ENCODE data around the gene KIRREL1. TPM values are rescaled to one million over a fixed set of nuclear protein-coding genes. Genes with fewer than 3 reads are reported as not detected.

The KIRREL1 gene
- total RNA-seq, 1 donor from 2014 or later, result not detected

DNA sequence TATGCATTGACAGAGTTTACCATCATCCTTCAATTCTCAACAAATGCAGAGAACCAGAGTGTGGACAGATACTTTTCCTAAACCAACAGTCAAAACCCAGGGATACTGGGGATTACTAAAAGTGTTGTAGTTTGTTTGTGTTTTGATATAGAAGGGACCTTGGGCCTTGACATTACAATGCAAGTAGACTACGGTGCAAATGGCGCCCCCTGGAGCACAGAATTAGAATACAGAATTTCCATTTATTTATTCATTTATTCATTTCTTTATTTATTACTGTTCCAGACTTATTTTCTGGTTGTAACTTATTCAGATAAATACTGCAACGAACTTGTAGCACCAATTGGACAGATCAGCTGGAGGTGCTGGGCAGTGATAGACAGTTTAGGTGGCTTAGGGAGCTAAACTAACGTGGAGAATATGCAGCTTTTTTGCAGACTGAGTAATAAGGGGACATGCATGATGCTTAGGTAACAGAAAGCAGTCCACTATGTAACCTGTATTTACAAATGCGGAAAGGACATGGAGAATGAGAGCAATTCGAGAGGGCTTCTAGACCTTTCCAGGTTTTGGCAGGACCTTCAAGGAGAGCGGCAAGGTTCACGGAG is 42.6 kb downstream of the KIRREL1 start:
- ChIA-PET POLR2A (no interaction called here), CTCF (interaction anchor here (0.7 to 1.1 kb wide), 5 partner anchors 44 to 672 kb away, joined by 3 to 4 read pairs (median 3); no protein-coding TSS in a partner anchor)
- intact Hi-C loops (cut with micrococcal nuclease), result loop anchor here (1.0 kb wide), 2 partner anchors 44 to 158 kb away; no protein-coding TSS in a partner anchor
- no peaks in the 10 kb centered on the region for H3K4me1 Mint-ChIP-seq
- H3K27ac Mint-ChIP-seq, result no peak overlapping the region
- H3K9me3 Mint-ChIP-seq, result no peaks in the 10 kb centered on the region
- ATAC-seq (ENCODE audit: low read depth), result no peak
- DNase-seq, result no peak
- peaks cover 20% of the 10 kb centered on the region for H3K27me3 Mint-ChIP-seq
- no peak overlapping the region for H3K4me3 Mint-ChIP-seq
- no peaks in the 10 kb centered on the region for H3K36me3 Mint-ChIP-seq (ENCODE audit: low read depth)
- TF ChIP-seq, protein P1, sequence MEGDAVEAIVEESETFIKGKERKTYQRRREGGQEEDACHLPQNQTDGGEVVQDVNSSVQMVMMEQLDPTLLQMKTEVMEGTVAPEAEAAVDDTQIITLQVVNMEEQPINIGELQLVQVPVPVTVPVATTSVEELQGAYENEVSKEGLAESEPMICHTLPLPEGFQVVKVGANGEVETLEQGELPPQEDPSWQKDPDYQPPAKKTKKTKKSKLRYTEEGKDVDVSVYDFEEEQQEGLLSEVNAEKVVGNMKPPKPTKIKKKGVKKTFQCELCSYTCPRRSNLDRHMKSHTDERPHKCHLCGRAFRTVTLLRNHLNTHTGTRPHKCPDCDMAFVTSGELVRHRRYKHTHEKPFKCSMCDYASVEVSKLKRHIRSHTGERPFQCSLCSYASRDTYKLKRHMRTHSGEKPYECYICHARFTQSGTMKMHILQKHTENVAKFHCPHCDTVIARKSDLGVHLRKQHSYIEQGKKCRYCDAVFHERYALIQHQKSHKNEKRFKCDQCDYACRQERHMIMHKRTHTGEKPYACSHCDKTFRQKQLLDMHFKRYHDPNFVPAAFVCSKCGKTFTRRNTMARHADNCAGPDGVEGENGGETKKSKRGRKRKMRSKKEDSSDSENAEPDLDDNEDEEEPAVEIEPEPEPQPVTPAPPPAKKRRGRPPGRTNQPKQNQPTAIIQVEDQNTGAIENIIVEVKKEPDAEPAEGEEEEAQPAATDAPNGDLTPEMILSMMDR (IDR thresholded peaks at IDR 0.05), result no peak

DNA sequence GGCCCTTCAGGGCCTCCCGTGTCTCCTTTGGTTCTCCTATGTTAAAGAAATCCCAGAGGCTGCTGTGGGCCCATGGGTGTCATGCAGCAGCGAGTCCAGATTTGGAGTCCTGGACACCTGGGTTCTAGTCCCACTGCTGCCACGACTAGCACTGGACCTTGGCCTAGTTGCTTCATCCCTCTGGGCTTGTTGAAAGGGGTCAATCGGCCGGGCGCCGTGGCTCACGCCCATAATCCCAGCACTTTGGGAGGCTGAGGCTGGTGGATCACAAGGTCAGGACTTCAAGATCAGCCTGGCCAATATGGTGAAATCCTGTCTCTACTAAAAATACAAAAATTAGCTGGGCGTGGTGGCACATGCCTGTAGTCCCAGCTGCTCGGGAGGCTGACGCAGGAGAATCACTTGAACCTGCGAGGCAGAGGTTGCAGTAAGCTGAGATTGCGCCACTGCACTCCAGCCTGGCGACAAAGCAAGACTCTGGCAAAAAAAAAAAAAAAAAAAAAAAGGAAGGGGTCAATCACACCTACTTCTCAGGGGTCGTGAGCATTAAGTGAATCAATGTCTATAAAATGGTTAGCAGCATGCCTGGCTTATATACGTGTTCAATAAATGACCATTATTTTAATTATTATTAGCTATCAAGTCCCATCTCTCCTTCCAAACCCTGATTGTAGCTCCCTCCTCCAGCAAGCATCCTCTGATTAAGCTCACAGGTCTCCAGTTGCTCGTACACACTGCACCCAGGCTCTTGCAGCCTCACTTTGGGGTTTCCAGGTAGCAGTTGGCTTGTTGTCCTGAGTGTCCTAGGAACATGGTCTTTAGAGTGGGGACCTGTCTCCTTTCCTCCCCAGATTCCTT is 43.8 kb downstream of the KIRREL1 start:
- Mint-ChIP-seq H3K27me3 (peaks cover 22% of the 10 kb centered on the region), H3K9me3 (no peaks in the 10 kb centered on the region), H3K27ac (no peak overlapping the region), H3K4me1 (no peaks in the 10 kb centered on the region), H3K36me3 (ENCODE audit: low read depth) (no peaks in the 10 kb centered on the region), H3K4me3 (no peak overlapping the region)
- intact Hi-C loops (cut with micrococcal nuclease), result no loop called here
- ATAC-seq (ENCODE audit: low read depth) (no peak), DNase-seq (no peak)
- ChIA-PET POLR2A (no interaction called here), CTCF (interaction anchor here (1.1 kb wide), 1 partner anchor 46 kb away, joined by 4 read pairs; no protein-coding TSS in a partner anchor)
- TF ChIP-seq, protein P1 (IDR thresholded peaks at IDR 0.05), result no peak

DNA sequence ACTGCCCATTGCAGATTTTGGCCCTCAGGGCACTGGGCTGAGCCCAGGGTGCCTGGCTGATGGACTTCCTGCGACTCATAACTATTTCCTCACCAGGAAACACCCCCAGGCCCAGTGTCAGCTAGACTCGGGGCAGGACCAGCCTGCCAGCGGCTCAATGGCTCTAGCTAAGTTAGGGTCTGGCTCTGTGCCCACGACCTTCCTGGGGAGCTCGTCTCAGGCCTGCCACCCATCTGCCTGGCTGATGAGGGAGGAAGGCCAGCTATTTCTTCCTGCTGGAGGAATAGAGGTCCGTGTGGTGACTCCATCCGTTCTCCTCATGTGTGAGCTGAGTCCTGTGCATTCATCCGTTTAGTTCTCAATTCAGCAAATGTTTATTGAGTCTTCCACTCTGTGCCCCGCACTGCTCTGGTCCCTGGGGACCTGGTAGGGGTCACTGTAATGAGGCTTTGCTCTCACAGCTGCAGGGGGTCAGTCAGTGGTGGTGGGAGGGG is 44.5 kb downstream of the KIRREL1 start:
- ChIA-PET CTCF (no interaction called here), POLR2A (no interaction called here)
- no peaks in the 10 kb centered on the region for H3K36me3 Mint-ChIP-seq (ENCODE audit: low read depth)
- DNase-seq, result no peak
- peaks cover 22% of the 10 kb centered on the region for H3K27me3 Mint-ChIP-seq
- no peak for ATAC-seq (ENCODE audit: low read depth)
- no peak overlapping the region for H3K27ac Mint-ChIP-seq
- H3K9me3 Mint-ChIP-seq, result no peaks in the 10 kb centered on the region
- no peaks in the 10 kb centered on the region for H3K4me1 Mint-ChIP-seq
- intact Hi-C loops (cut with micrococcal nuclease), result no loop called here
- TF ChIP-seq, protein P1 (IDR thresholded peaks at IDR 0.05), result no peak
- H3K4me3 Mint-ChIP-seq, result no peak overlapping the region

DNA sequence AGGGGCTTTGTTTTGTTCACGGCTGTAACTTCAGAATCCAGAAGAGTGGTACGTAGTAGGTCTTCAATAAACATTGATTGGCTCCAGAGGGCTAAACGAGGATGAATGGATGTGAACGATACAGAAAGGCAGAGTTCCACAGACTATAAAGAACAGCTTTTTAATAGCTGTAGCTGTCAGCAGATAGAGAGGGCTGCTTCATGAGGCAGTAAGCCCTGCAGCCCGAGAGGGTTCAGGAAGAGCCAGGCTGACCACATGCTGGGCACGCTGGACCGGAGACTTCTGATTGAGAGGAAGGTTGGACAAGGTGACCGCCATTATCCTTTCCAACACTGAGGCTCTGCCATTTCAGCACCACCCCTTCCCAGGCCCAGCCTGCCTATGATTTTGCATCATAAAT is 45.3 kb downstream of the KIRREL1 start:
- no peak for ATAC-seq (ENCODE audit: low read depth)
- ChIA-PET POLR2A (no interaction called here), CTCF (interaction anchor here (0.9 kb wide), 1 partner anchor 76 kb away, joined by 3 read pairs; no protein-coding TSS in a partner anchor)
- no peaks in the 10 kb centered on the region for H3K36me3 Mint-ChIP-seq (ENCODE audit: low read depth)
- H3K9me3 Mint-ChIP-seq, result no peaks in the 10 kb centered on the region
- no peak overlapping the region for H3K4me3 Mint-ChIP-seq
- no peaks in the 10 kb centered on the region for H3K4me1 Mint-ChIP-seq
- H3K27ac Mint-ChIP-seq, result no peak overlapping the region
- DNase-seq, result no peak
- TF ChIP-seq, protein P1 (IDR thresholded peaks at IDR 0.05), result no peak
- intact Hi-C loops (cut with micrococcal nuclease), result no loop called here
- H3K27me3 Mint-ChIP-seq, result peaks cover 22% of the 10 kb centered on the region

DNA sequence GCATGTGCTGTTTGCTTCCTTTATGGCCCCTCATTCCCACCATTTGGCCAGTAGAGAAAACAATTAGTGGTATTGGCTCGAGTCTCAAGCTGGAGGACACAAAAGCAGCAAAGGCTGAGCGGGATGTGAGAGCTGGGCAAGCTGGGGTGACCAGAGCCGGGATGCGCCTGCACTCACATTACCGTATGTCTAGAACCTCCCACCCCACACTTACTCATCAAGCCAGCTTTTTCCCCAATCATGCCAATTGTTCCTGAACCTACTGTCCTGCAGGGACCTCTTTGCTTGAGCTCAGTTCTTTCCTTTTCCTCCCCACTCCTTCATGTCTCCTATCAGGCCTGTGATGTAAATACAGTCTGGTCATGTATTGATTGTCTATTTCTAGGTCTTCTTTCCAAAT is 45.9 kb downstream of the KIRREL1 start:
- no peaks in the 10 kb centered on the region for H3K9me3 Mint-ChIP-seq
- ChIA-PET POLR2A (no interaction called here), CTCF (interaction anchor here (0.9 kb wide), 1 partner anchor 77 kb away, joined by 3 read pairs; no protein-coding TSS in a partner anchor)
- no peak for ATAC-seq (ENCODE audit: low read depth)
- intact Hi-C loops (cut with micrococcal nuclease), result no loop called here
- H3K4me1 Mint-ChIP-seq, result no peaks in the 10 kb centered on the region
- H3K36me3 Mint-ChIP-seq (ENCODE audit: low read depth), result no peaks in the 10 kb centered on the region
- no peak overlapping the region for H3K27ac Mint-ChIP-seq
- no peak for DNase-seq
- no peak overlapping the region for H3K4me3 Mint-ChIP-seq
- TF ChIP-seq, protein P1 (IDR thresholded peaks at IDR 0.05), result no peak
- H3K27me3 Mint-ChIP-seq, result peaks cover 20% of the 10 kb centered on the region

All from activated B cell treated with CpG ODN at 0.5 μM for 24 hours (primary cell).